Muscle layer of colon (tissue), 2 donors: Measurements from ENCODE around the gene SNAPC1.
"Not testable (repeated sequence)": the region's sequence is repeated elsewhere in the genome, so short reads cannot be mapped to it uniquely, and the experiment has no call there.

Experiments
- H3K27ac ChIP-seq: one replicate; pipeline ENCODE4 v1.7.0; 2013; ENCODE audit warnings: low read depth, mild to moderate bottlenecking, low read length, moderate library complexity
- H3K27me3 ChIP-seq, 2 donors: one replicate each; pipeline ENCODE4 v1.7.0; 2013; ENCODE audit warnings: low read length in 2 of 2, mild to moderate bottlenecking in 2 of 2; ENCODE audit not compliant: insufficient read depth in 2 of 2, control insufficient read depth in 1 of 2
- H3K36me3 ChIP-seq: one replicate; pipeline ENCODE4 v1.7.0; 2013; ENCODE audit warnings: mild to moderate bottlenecking, low read length; ENCODE audit not compliant: insufficient read depth
- H3K4me1 ChIP-seq: one replicate; pipeline ENCODE4 v1.7.0; 2013; ENCODE audit warnings: mild to moderate bottlenecking, low read length; ENCODE audit not compliant: insufficient read depth
- H3K4me3 ChIP-seq, 2 donors: one replicate each; pipeline ENCODE4 v1.7.0; 2013; ENCODE audit warnings: low read length in 2 of 2, low read depth in 1 of 2, mild to moderate bottlenecking in 1 of 2, moderate library complexity in 1 of 2
- H3K9ac ChIP-seq: one replicate; pipeline ENCODE4 v1.7.0; 2013; ENCODE audit warnings: low read length
- H3K9me3 ChIP-seq: one replicate; pipeline ENCODE4 v1.7.0; 2013; ENCODE audit warnings: mild to moderate bottlenecking, low read length
- donor health status: abdominal sarcoma.
- donor health status: Adenocarcinoma of cecum.

SNAPC1 gene

GRCh38 chr14:61733972-61734371, 28.2 kb upstream of the SNAPC1 start:
- peaks cover 56% of the 10 kb centered on the region for H3K36me3 ChIP-seq

GRCh38 chr14:61736751-61737150, 25.5 kb upstream of the SNAPC1 start:
- no peaks in the 10 kb centered on the region for H3K27me3 ChIP-seq
- no peak overlapping the region for H3K27ac ChIP-seq
- H3K36me3 ChIP-seq, result peaks cover 51% of the 10 kb centered on the region
- no peak overlapping the region for H3K9ac ChIP-seq
- H3K4me1 ChIP-seq, result no peaks in the 10 kb centered on the region
- H3K4me3 ChIP-seq, result no peak overlapping the region
- no peaks in the 10 kb centered on the region for H3K9me3 ChIP-seq

More at GRCh38 chr14:61733972-61734371, 28.2 kb upstream of the SNAPC1 start:
- Histone ChIP-seq H3K9ac (no peak overlapping the region), H3K27me3 (no peaks in the 10 kb centered on the region), H3K4me1 (no peaks in the 10 kb centered on the region), H3K4me3 (no peak overlapping the region), H3K9me3 (no peaks in the 10 kb centered on the region), H3K27ac (no peak overlapping the region)

- peaks cover 51% of the 10 kb centered on the region for H3K36me3 ChIP-seq
Observed at GRCh38 chr14:61737915-61738314, 24.3 kb upstream of the SNAPC1 start.

GRCh38 chr14:61739133-61739532, 23.1 kb upstream of the SNAPC1 start:
- H3K27ac ChIP-seq, result no peak overlapping the region
- H3K4me3 ChIP-seq, result no peak overlapping the region
- no peaks in the 10 kb centered on the region for H3K9me3 ChIP-seq
- no peaks in the 10 kb centered on the region for H3K27me3 ChIP-seq
- H3K36me3 ChIP-seq, result peaks cover 43% of the 10 kb centered on the region
- no peak overlapping the region for H3K9ac ChIP-seq
- H3K4me1 ChIP-seq, result no peaks in the 10 kb centered on the region

More at GRCh38 chr14:61737915-61738314, 24.3 kb upstream of the SNAPC1 start:
- H3K4me1 ChIP-seq, result no peaks in the 10 kb centered on the region
- H3K9ac ChIP-seq, result no peak overlapping the region
- no peaks in the 10 kb centered on the region for H3K9me3 ChIP-seq
- no peak overlapping the region for H3K27ac ChIP-seq
- H3K4me3 ChIP-seq, result no peak overlapping the region
- no peaks in the 10 kb centered on the region for H3K27me3 ChIP-seq

GRCh38 chr14:61742371-61742770, 19.8 kb upstream of the SNAPC1 start:
- Histone ChIP-seq H3K36me3 (peaks cover 23% of the 10 kb centered on the region), H3K9me3 (no peaks in the 10 kb centered on the region), H3K27ac (no peak overlapping the region), H3K9ac (no peak overlapping the region), H3K4me3 (no peak overlapping the region), H3K27me3 (no peaks in the 10 kb centered on the region), H3K4me1 (no peaks in the 10 kb centered on the region)

- Histone ChIP-seq H3K27ac (no peak overlapping the region), H3K36me3 (peaks cover 16% of the 10 kb centered on the region), H3K4me1 (no peaks in the 10 kb centered on the region), H3K9me3 (no peaks in the 10 kb centered on the region), H3K27me3 (no peaks in the 10 kb centered on the region), H3K9ac (no peak overlapping the region), H3K4me3 (no peak overlapping the region)
Observed at GRCh38 chr14:61744238-61744637, 18.0 kb upstream of the SNAPC1 start.

GRCh38 chr14:61746346-61746745, 15.9 kb upstream of the SNAPC1 start:
- H3K9ac ChIP-seq, H3K27me3 ChIP-seq, H3K4me3 ChIP-seq, H3K4me1 ChIP-seq, H3K9me3 ChIP-seq, H3K36me3 ChIP-seq, H3K27ac ChIP-seq: not testable (repeated sequence)

- H3K36me3 ChIP-seq, result peaks cover 9% of the 10 kb centered on the region
- no peak overlapping the region for H3K4me3 ChIP-seq
- no peak overlapping the region for H3K27ac ChIP-seq
- H3K9ac ChIP-seq, result no peak overlapping the region
- no peaks in the 10 kb centered on the region for H3K27me3 ChIP-seq
- H3K9me3 ChIP-seq, result no peaks in the 10 kb centered on the region
- H3K4me1 ChIP-seq, result peaks cover 5% of the 10 kb centered on the region
Observed at GRCh38 chr14:61746881-61747280, 15.3 kb upstream of the SNAPC1 start.

GRCh38 chr14:61747342-61747741, 14.9 kb upstream of the SNAPC1 start:
- H3K9me3 ChIP-seq, result no peaks in the 10 kb centered on the region
- H3K27me3 ChIP-seq, result no peaks in the 10 kb centered on the region
- H3K4me3 ChIP-seq, result no peak overlapping the region
- peaks cover 9% of the 10 kb centered on the region for H3K36me3 ChIP-seq
- H3K4me1 ChIP-seq, result peaks cover 5% of the 10 kb centered on the region
- no peak overlapping the region for H3K27ac ChIP-seq
- no peak overlapping the region for H3K9ac ChIP-seq

- peaks cover 9% of the 10 kb centered on the region for H3K36me3 ChIP-seq
- H3K4me1 ChIP-seq, result peaks cover 5% of the 10 kb centered on the region
- no peak overlapping the region for H3K4me3 ChIP-seq
- H3K27ac ChIP-seq, result no peak overlapping the region
- H3K27me3 ChIP-seq, result no peaks in the 10 kb centered on the region
- H3K9ac ChIP-seq, result no peak overlapping the region
- no peaks in the 10 kb centered on the region for H3K9me3 ChIP-seq
Observed at GRCh38 chr14:61749264-61749663, 13.0 kb upstream of the SNAPC1 start.

GRCh38 chr14:61749867-61750266, 12.4 kb upstream of the SNAPC1 start:
- Histone ChIP-seq H3K9me3 (no peaks in the 10 kb centered on the region), H3K4me1 (peaks cover 5% of the 10 kb centered on the region), H3K4me3 (no peak overlapping the region), H3K9ac (no peak overlapping the region), H3K27ac (no peak overlapping the region), H3K36me3 (peaks cover 5% of the 10 kb centered on the region), H3K27me3 (no peaks in the 10 kb centered on the region)

- peaks cover 5% of the 10 kb centered on the region for H3K36me3 ChIP-seq
- H3K4me3 ChIP-seq, result peak overlapping the region; percentile 24 to 86
- no peaks in the 10 kb centered on the region for H3K9me3 ChIP-seq
- peaks cover 5% of the 10 kb centered on the region for H3K4me1 ChIP-seq
- H3K9ac ChIP-seq, result peak overlapping the region; percentile 62
- no peaks in the 10 kb centered on the region for H3K27me3 ChIP-seq
- peak overlapping the region; percentile 68 for H3K27ac ChIP-seq
Observed at GRCh38 chr14:61750708-61751474, 11.3 kb upstream of the SNAPC1 start.
